ENCODE data around the gene CSNK2A2.

Gene CSNK2A2

DNA sequence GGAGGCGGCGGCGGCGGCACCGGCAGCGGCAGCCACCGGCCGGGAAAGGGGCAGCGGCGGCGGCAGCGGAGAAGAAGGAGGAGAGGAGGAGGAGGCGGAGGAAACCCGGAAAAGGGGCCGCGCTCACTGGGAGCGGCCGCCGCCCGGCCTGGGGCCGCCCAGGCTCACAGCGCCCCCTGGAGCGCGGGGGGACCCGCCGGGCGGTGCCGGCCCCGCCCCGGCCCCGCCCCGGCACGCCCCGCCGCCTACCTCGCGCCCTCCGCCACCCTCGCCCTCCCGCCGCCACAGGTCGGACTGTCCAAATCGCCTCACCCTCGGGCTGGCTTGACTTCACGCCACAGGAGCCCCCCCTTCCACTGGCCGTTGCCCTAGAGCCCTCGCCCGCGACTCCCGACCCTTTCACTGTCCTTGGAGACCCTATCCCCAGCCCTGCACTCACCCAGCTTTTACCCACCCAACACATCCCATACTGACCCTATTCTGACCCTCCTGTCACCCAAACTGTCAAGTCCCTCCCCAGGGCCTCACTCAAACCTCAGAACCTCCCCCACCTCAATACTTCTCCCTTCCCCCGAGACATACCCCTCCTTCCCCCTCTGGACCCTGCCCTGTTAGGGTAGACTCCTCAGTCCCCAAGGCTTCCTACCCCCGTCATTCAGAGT is at the start of gene CSNK2A2:
Gene CSNK2A2 (minus strand): TSS at position 85 of the 662 bp plus-strand sequence. CDS start 370 bp downstream, outside the sequence.
- peak; percentile 4 for DNase-seq

GRCh38 chr16:58243528-58244004 is 45.7 kb upstream of the CSNK2A2 start:
- no peak for DNase-seq

- no peak for DNase-seq
These were observed 38.9 kb upstream of the CSNK2A2 start for GRCh38 chr16:58236831-58237230.

DNA sequence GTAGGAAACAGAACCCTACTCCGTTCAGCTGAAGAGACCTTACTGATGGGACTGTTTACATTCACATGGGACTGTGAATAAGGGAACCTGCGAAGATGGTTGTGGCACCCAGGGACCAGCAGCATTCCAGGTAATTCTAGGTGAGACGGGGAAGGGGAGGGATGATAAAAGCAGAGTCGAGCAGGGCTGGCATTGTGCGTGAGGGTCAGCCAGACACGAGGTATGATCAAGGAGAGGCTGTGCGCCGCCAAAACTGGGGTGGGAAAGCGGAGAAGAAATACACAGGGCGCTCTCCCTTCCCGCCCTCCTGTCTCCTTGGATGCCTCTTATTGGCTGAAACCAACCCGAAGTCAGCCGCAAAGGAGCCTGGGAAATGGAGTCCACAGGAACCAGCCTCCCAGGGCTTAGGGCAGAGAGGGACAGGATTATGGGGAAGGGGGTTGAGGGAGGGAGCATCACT is 38.4 kb upstream of the CSNK2A2 start:
- DNase-seq: peak; percentile 21

DNA sequence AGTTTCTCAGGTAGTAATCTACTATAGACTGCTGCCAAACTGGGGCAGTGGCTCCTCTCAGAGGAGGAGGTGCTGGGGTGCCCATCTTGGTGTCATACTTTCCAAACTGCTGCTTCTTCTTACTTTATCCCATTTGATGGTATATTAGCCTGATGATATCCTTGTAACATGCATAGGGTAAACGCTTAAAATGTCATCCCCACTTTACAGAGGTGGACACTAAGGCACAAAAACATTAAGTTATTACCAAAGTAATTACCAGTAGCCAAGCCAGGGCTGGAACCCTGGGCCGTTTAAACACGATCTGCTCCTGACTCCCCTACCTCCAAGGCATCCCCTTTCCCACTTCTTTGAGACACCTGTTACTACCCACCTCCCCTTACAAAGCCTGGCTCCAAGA is 37.8 kb upstream of the CSNK2A2 start:
- no peak for DNase-seq

DNA sequence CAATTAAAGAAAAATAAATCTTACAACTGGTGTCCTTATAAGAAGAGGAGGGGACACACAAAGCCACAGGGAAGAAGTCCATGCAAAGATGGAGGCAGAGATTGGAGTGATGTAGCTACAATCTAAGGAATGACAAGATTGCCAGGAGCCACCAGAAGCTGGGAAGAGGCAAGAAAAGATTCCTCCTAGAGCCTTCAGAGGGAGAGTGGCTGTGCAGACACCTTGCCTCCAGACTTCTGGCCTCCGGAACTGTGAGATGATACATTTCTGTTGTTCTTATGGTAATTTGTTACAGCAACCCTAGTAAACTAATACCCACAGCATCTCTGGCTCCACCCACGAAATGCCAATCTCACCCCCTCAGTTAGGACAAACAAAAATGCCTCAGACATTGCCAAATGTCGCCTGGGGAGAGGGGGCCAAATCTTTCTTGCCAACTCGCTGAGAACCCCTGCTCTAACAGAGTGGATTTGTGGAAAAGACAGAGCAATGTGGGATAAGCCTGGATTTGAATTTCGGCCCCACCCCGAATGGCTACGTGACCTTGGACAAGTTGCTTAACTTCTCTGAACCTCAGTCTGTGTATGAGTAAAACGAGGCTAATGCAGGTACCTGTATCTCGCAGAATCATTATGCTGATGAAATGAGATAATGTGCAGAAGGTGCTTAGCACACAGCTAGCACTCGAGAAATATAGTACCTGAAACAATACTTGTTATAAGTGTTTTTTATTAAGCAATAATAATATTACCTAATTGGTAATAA is 37.1 kb upstream of the CSNK2A2 start:
- no peak for DNase-seq

DNA sequence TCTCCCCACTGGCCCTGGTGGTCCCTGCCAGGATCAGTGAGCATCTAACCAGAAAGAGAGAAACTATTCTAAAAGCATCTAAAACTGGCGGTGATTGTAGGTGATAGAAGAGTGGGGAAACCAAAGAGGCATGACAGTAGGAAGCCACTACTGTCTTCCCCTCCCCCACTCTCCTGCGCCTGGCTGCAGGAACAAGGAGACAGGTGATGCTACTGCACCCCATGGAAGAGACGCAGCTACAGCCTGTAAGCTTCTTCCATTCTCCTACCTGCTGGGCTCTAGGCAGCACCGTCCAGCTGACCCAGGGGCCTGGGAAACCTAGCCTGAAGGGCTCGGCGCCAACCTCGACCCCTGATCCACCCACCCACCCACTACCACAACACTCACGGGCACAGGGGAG is 32.4 kb upstream of the CSNK2A2 start:
- no peak for DNase-seq

DNA sequence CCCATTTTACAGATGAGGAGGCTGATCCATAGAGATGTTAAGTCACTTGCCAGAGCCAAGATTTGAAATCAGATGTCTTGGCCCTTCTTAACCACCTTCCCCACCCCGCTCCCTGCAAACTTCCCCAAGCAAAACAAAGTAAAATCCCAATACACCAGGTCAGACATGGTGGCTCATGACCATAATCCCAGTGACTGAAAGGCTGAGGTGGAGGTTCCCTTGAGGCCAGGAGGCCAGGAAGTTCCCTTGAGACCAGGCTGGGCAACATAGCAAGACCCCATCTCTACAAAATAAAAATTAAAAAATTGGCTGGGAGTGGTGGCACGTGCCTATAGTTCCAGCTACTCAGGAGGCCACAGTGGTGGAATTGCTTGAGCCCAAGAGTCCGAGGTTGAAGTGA is 28.9 kb upstream of the CSNK2A2 start:
- no peak for DNase-seq

DNA sequence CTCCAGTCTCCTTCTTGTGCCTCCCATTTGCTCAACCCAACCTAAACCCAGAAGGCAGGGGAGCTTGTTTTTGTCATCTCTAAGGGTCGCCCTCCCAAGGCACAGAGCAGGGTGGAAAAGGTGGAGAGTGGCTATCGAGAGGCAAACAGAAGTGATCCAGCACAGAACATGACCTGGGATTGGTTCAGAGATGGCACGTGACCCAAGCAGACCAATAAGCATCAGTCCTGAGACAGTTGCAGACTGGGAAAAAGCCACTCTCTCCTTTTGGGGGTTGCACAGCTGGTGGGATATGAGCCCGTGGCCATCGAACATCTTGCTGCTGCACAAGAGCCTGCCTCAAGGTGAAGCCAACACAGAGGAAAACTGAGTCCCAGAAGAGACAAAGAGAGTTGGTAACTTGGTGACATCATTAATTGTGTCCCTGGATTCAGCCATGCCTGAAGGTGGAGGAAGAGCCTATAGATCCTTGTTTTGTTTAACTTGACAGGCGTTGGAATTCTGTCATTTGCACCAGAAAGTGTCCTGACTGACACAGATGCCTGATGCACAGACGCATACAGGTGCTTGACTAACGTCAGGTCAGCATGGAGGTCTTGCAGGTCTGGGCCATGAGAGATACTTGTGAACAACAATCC is 28.2 kb upstream of the CSNK2A2 start:
- DNase-seq: no peak

DNA sequence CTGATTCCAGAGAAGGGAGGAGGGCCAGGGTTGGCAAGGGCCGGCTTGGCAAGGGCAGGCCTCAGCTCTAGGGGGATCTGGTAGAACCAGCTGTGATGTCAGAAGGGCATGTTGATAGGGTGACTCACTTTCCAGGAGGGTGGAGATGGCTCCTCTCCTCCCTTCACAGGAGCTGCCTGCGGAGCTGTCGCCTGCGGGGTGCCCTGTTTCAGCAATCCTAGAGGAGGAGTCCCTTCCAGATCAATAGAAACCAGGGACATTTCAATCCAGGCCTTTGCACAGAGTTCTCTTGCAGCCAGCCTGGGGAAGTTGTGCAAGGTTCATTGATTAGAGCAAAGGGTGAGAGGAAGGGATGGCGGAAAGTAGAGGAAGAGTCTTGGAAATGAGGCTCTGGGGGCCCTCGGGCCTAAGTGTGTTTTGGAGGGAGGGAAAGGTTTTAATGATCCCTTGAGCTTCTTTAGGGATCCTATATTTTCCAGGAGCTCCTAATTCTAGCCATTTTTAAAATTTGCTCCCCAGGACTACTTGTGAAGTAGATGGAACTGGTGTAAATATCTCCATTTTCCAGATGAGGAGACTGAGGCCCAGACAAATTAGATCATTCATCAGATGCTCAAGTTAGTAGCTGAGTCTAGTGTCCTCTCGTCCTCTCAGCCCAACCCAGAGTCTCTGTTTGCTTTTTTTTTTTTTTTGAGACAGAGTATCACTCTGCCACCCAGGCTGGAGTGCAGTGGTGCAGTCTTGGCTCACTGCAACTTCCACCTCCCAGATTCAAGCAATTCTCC is 24.8 kb upstream of the CSNK2A2 start:
- no peak for DNase-seq

GRCh38 chr16:58219432-58219831 is 21.5 kb upstream of the CSNK2A2 start:
- no peak for DNase-seq

GRCh38 chr16:58218786-58219185 is 20.9 kb upstream of the CSNK2A2 start:
- DNase-seq: no peak

- no peak for DNase-seq
These were observed 19.5 kb upstream of the CSNK2A2 start for GRCh38 chr16:58217311-58217925.

- no peak for DNase-seq
These were observed 15.1 kb upstream of the CSNK2A2 start for GRCh38 chr16:58212824-58213655.

- no peak for DNase-seq
These were observed 13.9 kb upstream of the CSNK2A2 start for GRCh38 chr16:58211846-58212245.

- DNase-seq: no peak
These were observed 13.3 kb upstream of the CSNK2A2 start for GRCh38 chr16:58211245-58211644.

DNA sequence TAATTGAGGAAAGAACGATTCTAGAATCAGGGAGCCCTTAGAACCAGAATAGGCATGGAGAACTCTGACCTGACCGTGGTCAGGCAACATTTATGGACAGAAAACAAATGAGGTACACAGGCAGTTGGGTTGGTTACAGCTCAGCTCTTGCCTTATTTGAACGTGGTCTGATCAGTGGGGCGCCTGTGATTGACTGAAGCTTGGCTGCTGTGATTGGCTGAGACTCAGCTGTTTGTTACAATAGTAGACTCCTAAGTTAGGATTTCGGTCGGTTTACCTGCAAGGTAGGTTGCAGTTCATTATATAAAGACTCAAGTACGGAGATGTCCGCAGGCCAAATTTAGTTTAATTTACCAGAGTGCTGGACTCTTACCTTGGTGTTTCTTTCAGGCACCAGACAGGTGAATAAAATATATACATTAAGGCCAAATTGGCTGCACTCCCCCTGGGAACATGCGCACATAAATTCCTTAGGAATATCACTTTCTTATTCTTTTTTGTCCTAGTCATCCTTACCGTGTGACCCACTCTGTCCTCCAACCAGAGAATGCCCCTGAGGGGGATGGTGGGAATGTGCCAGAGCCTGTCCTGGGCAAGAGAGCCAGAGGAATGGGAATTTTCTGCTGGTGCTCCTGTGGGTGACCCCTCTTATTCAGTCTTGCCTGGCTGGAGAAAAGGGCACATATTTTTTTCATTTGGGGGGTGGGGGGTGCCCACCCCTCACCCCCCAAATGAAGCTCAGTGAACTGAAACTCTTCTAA is 7.5 kb upstream of the CSNK2A2 start:
- no peak for DNase-seq

DNA sequence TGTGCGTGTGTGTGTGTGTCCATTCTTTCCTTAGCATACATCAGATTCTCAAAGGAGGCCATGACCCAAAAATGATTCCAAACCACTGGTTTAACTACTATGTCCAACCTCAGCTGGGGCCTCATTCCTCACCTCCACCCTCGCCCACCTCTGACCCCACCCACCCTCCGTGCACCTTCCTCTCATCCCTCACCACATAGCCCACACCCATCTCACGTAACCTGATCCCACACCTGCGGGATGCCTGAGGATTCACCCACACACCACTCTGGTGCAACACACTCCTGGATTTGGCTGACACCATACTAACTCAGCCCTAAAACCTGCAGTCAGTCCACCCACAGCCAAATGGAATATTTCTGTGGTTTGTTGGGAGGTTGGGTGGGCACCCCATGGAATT is 3.3 kb upstream of the CSNK2A2 start:
- no peak for DNase-seq

GRCh38 chr16:58200004-58200797 is 2.3 kb upstream of the CSNK2A2 start:
- DNase-seq: no peak

All from NCI-H446 treated with DMSO at 0.1 percent for 48 hours (cell line).